DOHH2 (cell line): ENCODE data around the gene FAM8A1.

Experiments
- H3F3A ChIP-seq: fragments of 200-600 bp; sonication (generic), shearing (Covaris generic); 2 replicates; pipeline ENCODE4 v1.6.0; 2016; ENCODE audit warnings: antibody characterized with exemption, mild to moderate bottlenecking; ENCODE audit not compliant: control insufficient read depth, insufficient read depth
- H3K27ac ChIP-seq: fragments of 200-600 bp; sonication (generic); 2 replicates; pipeline ENCODE4 v1.5.1; 2014; ENCODE audit warnings: low read depth, mild to moderate bottlenecking, low read length, moderate library complexity
- H3K27me3 ChIP-seq: fragments of 200-600 bp; sonication (generic); 2 replicates; pipeline ENCODE4 v1.6.1; 2014; ENCODE audit warnings: mild to moderate bottlenecking, low read length, mixed read lengths; ENCODE audit not compliant: control insufficient read depth
- H3K36me3 ChIP-seq: fragments of 200-600 bp; sonication (generic); 2 replicates; pipeline ENCODE4 v1.6.1; 2014; ENCODE audit warnings: mild to moderate bottlenecking, low read length, moderate library complexity, mixed read lengths; ENCODE audit not compliant: control insufficient read depth
- H3K4me1 ChIP-seq: fragments of 200-600 bp; sonication (generic); 2 replicates; pipeline ENCODE4 v1.6.1; 2014; ENCODE audit warnings: mild to moderate bottlenecking, low read length, mixed read lengths; ENCODE audit not compliant: control insufficient read depth
- H3K4me2 ChIP-seq: fragments of 200-600 bp; sonication (generic); 2 replicates; pipeline ENCODE4 v1.6.0; 2014; ENCODE audit warnings: mild to moderate bottlenecking, low read length, moderate library complexity
- H3K4me3 ChIP-seq: fragments of 200-600 bp; sonication (generic); 2 replicates; pipeline ENCODE4 v1.5.1; 2014; ENCODE audit warnings: mild to moderate bottlenecking, low read length, mixed read lengths
- H3K79me2 ChIP-seq: fragments of 200-600 bp; sonication (generic); 2 replicates; pipeline ENCODE4 v1.6.1; 2014; ENCODE audit warnings: mild to moderate bottlenecking, low read length, mixed read lengths; ENCODE audit not compliant: control insufficient read depth
- H3K9me2 ChIP-seq: fragments of 200-600 bp; sonication (generic); replicated peaks from 2 replicates; pipeline ENCODE4 v1.6.1; 2014; ENCODE audit warnings: mild to moderate bottlenecking, low read length, mixed read lengths; ENCODE audit not compliant: control insufficient read depth
- H3K9me3 ChIP-seq: fragments of 200-600 bp; sonication (generic); 2 replicates; pipeline ENCODE4 v1.6.1; 2014; ENCODE audit warnings: antibody characterized with exemption, low read length, mixed read lengths; ENCODE audit not compliant: control insufficient read depth, insufficient read depth
- H4K20me1 ChIP-seq: fragments of 200-600 bp; sonication (generic); 2 replicates; pipeline ENCODE4 v1.6.0; 2014; ENCODE audit warnings: low read depth, mild to moderate bottlenecking, antibody characterized with exemption, low read length, moderate library complexity; ENCODE audit not compliant: control insufficient read depth, insufficient read depth
- CTCF ChIP-seq: fragments of 200-600 bp; sonication (generic); IDR thresholded peaks from one replicate; pipeline ENCODE4 v1.5.1; 2014; ENCODE audit warnings: antibody characterized with exemption, mild to moderate bottlenecking, low read depth, low read length; ENCODE audit not compliant: poor library complexity, severe bottlenecking
- EZH2phosphoT487 ChIP-seq: fragments of 200-600 bp; sonication (generic); IDR thresholded peaks from 2 replicates; pipeline ENCODE4 v1.6.1; 2017; ENCODE audit warnings: borderline replicate concordance, mild to moderate bottlenecking, antibody characterized with exemption, low read length, moderate library complexity, mixed read lengths

FAM8A1 gene

GRCh38 chr6:17635568-17635967 is 35.5 kb downstream of the FAM8A1 start:
- Histone ChIP-seq H3K27me3 (no peaks in the 10 kb centered on the region), H3K4me3 (no peak overlapping the region), H3K4me1 (peaks cover 11% of the 10 kb centered on the region; the same call in 1 of the 2 replicates), H4K20me1 (0 out of 2 replicates have a peak, but pooled peaks cover 6% of the 10 kb centered on the region), H3F3A (no peaks in the 10 kb centered on the region), H3K9me3 (no peaks in the 10 kb centered on the region), H3K4me2 (no peak overlapping the region), H3K79me2 (peaks cover 90% of the 10 kb centered on the region), H3K36me3 (peaks cover 95% of the 10 kb centered on the region), H3K9me2 (no peaks in the 10 kb centered on the region), H3K27ac (no peak overlapping the region)
- TF ChIP-seq EZH2phosphoT487 (no peak), CTCF (no peak)

GRCh38 chr6:17638212-17638715 is 38.2 kb downstream of the FAM8A1 start:
- TF ChIP-seq CTCF (no peak), EZH2phosphoT487 (no peak)
- Histone ChIP-seq H4K20me1 (0 out of 2 replicates have a peak, but pooled peaks cover 6% of the 10 kb centered on the region), H3K27me3 (no peaks in the 10 kb centered on the region), H3K4me2 (no peak overlapping the region), H3K27ac (no peak overlapping the region), H3K4me1 (peaks cover 5% of the 10 kb centered on the region; the same call in 1 of the 2 replicates), H3K9me3 (no peaks in the 10 kb centered on the region), H3K4me3 (no peak overlapping the region), H3K9me2 (no peaks in the 10 kb centered on the region), H3F3A (no peaks in the 10 kb centered on the region), H3K79me2 (peaks cover 87% of the 10 kb centered on the region), H3K36me3 (peaks cover 94% of the 10 kb centered on the region)

- no peaks in the 10 kb centered on the region for H3F3A ChIP-seq
- no peak overlapping the region for H3K4me3 ChIP-seq
- peaks cover 78% of the 10 kb centered on the region for H3K79me2 ChIP-seq
- peaks cover 96% of the 10 kb centered on the region for H3K36me3 ChIP-seq
- no peak overlapping the region for H3K27ac ChIP-seq
- H3K9me2 ChIP-seq, result no peaks in the 10 kb centered on the region
- no peaks in the 10 kb centered on the region for H3K4me1 ChIP-seq
- H4K20me1 ChIP-seq, result 0 out of 2 replicates have a peak, but pooled peaks cover 6% of the 10 kb centered on the region
- no peak overlapping the region for H3K4me2 ChIP-seq
- no peaks in the 10 kb centered on the region for H3K9me3 ChIP-seq
- H3K27me3 ChIP-seq, result no peaks in the 10 kb centered on the region
- TF ChIP-seq EZH2phosphoT487 (no peak), CTCF (no peak)
Observed at GRCh38 chr6:17640477-17640917, 40.4 kb downstream of the FAM8A1 start.
